Adrenal gland (tissue), 12 donors: ENCODE results near the gene ITGAV. TPM values are rescaled to one million over a fixed set of nuclear protein-coding genes. Genes with fewer than 3 reads are reported as not detected.

Experiments
- DNase-seq, 7 donors: peaks; one replicate each; pipeline ENCODE4 v3.0.0-alpha.2; 2019 to 2020
- H3K27ac ChIP-seq, 5 donors: fragments of 200-600 bp; sonication (generic) in 4 of 5; 1 replicate in 3 of 5; 2 replicates in 2 of 5; pipeline versions ENCODE4 v1.5.1 to v1.8.0; 2016 to 2020; ENCODE audit warnings: mild to moderate bottlenecking in 1 of 5
- H3K27me3 ChIP-seq: fragments of 200-600 bp; 2 replicates; pipeline ENCODE4 v1.8.0; 2021
- H3K36me3 ChIP-seq, 2 donors: fragments of 200-600 bp; replicated peaks in 1 of 2; 1 replicate in 1 of 2; 2 replicates in 1 of 2; pipeline versions ENCODE4 v1.5.1 to v1.8.0; 2018 to 2022
- H3K4me1 ChIP-seq, 2 donors: fragments of 200-600 bp; replicated peaks in 1 of 2; 1 replicate in 1 of 2; 2 replicates in 1 of 2; pipeline versions ENCODE4 v1.5.1 to v1.8.0; 2018 to 2021
- H3K4me3 ChIP-seq, 4 donors: fragments of 200-600 bp; sonication (generic) in 3 of 4; one replicate each; pipeline ENCODE4 v1.5.1; 2016 to 2018
- H3K9me3 ChIP-seq, 3 donors: fragments of 200-600 bp; sonication (generic) in 1 of 3; replicated peaks in 1 of 3; 1 replicate in 2 of 3; 2 replicates in 1 of 3; pipeline versions ENCODE4 v1.5.1 to v1.8.0; 2016 to 2021
- POLR2A ChIP-seq, 2 donors: fragments of 450-650 bp; IDR thresholded peaks; one replicate each; pipeline ENCODE4 v1.6.1; 2017; ENCODE audit warnings: antibody characterized with exemption in 2 of 2, mild to moderate bottlenecking in 2 of 2, moderate library complexity in 1 of 2
- WGBS, 4 donors: extraction: QIAGEN DNeasy Blood & Tissue Kit in 2 of 4; methylation state at CpG; one replicate each; pipeline versions ENCODE4 v1.1.5 to v1.1.7; 2013 to 2017; 5-methylcytosine and 5-hydroxymethylcytosine counted together
- intact Hi-C, 2 donors: fragments of 100-400 bp; cut with DNase I; formaldehyde crosslinking; loops; one replicate each; pipeline versions ENCODE4 v1.14.1 to v1.15.0; 2022 to 2023
- polyA plus RNA-seq, 3 donors: library from polyadenylated mRNA; stranded (reverse); fragments of 200-250 nt in 2 of 3; fragments of 350-450 nt in 1 of 3; fragmentation: Illumina TruSeq in 1 of 3; extraction: RNeasy Lipid Tissue Mini Kit (QIAGEN cat#74804) in 1 of 3; gene quantifications; one replicate each; pipeline ENCODE4 v1.2.3, GENCODE V29; 2013 to 2014
- total RNA-seq, 9 donors: library from RNA; depleted of rRNA in 4 of 9; stranded (reverse); fragments of >200 nt in 4 of 9; fragments of 120-200 nt in 1 of 9; fragmentation: NEBNext Ultra II Directional in 1 of 9; extraction: Animal tissue kit (Norgen Biotek cat#: 25700) in 1 of 9; gene quantifications; one replicate each; pipeline versions ENCODE4 v1.1.0 to v1.2.4, GENCODE V29; 2013 to 2023
- TF ChIP-seq, protein P1 (sequence below), 6 experiments: fragments of 450-650 bp in 4 of 6; fragments of 200-600 bp in 2 of 6; sonication (generic) in 1 of 6; IDR thresholded peaks; 1 replicate in 5 of 6; 2 replicates in 1 of 6; pipeline versions ENCODE4 v1.5.1 to v1.8.0; 2016 to 2021; ENCODE audit warnings: antibody characterized with exemption in 6 of 6, mild to moderate bottlenecking in 2 of 6, moderate library complexity in 1 of 6
- donor health status: healthy with polysubstance abuse.
- donor health status: Bipolar disorder and iron deficiency.
- donor health status: DM: yes; HTN: yes; CAD: no.
- donor health status: DM: no; HTN: no; CAD: no.
- donor health status: DM: no; HTN: no; CAD: no.
- donor health status: DM: yes; HTN: yes; CAD: no.

The ITGAV gene
- total and polyA plus RNA-seq, 12 donors, result 8.9 to 214 (median 112) TPM

GRCh38 chr2:186575856-186576255 is 14.0 kb upstream of the ITGAV start:
- TF ChIP-seq POLR2A (IDR thresholded peaks at IDR 0.05), result no peak
- TF ChIP-seq, protein P1, sequence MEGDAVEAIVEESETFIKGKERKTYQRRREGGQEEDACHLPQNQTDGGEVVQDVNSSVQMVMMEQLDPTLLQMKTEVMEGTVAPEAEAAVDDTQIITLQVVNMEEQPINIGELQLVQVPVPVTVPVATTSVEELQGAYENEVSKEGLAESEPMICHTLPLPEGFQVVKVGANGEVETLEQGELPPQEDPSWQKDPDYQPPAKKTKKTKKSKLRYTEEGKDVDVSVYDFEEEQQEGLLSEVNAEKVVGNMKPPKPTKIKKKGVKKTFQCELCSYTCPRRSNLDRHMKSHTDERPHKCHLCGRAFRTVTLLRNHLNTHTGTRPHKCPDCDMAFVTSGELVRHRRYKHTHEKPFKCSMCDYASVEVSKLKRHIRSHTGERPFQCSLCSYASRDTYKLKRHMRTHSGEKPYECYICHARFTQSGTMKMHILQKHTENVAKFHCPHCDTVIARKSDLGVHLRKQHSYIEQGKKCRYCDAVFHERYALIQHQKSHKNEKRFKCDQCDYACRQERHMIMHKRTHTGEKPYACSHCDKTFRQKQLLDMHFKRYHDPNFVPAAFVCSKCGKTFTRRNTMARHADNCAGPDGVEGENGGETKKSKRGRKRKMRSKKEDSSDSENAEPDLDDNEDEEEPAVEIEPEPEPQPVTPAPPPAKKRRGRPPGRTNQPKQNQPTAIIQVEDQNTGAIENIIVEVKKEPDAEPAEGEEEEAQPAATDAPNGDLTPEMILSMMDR (IDR thresholded peaks at IDR 0.05), result no peak
- no peaks in the 10 kb centered on the region for H3K27me3 ChIP-seq
- intact Hi-C loops, result no loop called here
- no peak overlapping the region for H3K4me3 ChIP-seq
- H3K4me1 ChIP-seq, result peaks cover 16 to 17% of the 10 kb centered on the region in 2 donors
- DNase-seq, result no peak
- no peaks in the 10 kb centered on the region for H3K36me3 ChIP-seq
- 76 to 83% (median 78%) methylated on average over 1 of the region's 1 CpG for WGBS, 4 donors
- no peak overlapping the region for H3K27ac ChIP-seq
- H3K9me3 ChIP-seq, result no peaks in the 10 kb centered on the region

DNA sequence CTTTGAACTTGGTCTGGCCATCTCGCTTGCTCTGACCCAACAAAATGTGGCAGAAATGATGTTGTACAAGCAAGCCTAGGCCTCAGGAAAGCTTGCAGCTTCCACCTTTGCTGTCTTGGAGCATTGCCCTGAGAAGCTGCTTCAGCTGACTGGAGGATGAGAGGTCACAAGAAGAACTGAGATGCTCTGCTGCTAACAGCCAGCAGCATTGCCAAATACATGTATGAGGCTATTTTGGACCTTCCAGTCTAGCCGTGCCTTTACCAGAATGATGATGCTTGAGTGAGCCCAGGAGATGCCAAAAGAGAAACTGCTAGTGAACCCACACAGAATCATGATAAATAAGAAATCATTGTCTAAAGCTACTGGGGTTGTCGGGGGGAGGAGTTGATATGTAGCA is 13.2 kb upstream of the ITGAV start:
- H3K27me3 ChIP-seq, result no peaks in the 10 kb centered on the region
- TF ChIP-seq POLR2A (IDR thresholded peaks at IDR 0.05), result no peak
- TF ChIP-seq, protein P1 (IDR thresholded peaks at IDR 0.05), result no peak
- peaks cover 16 to 17% of the 10 kb centered on the region in 2 donors for H3K4me1 ChIP-seq
- intact Hi-C loops, result no loop called here
- no peaks in the 10 kb centered on the region for H3K36me3 ChIP-seq
- DNase-seq, result peak in 2 of 7 donors; percentile 19 to 21
- no peak overlapping the region for H3K4me3 ChIP-seq
- no peaks in the 10 kb centered on the region for H3K9me3 ChIP-seq
- 66 to 83% (median 75%) methylated on average over 3 of the region's 3 CpGs for WGBS, 4 donors
- H3K27ac ChIP-seq, result no peak overlapping the region

- intact Hi-C loops, result no loop called here
- H3K27me3 ChIP-seq, result no peaks in the 10 kb centered on the region
- DNase-seq, result no peak
- H3K4me1 ChIP-seq, result no peaks in the 10 kb centered on the region
- no peak overlapping the region for H3K27ac ChIP-seq
- no peak overlapping the region for H3K4me3 ChIP-seq
- H3K9me3 ChIP-seq, result no peaks in the 10 kb centered on the region
- no peaks in the 10 kb centered on the region for H3K36me3 ChIP-seq
- TF ChIP-seq, protein P1 (IDR thresholded peaks at IDR 0.05), result no peak
- TF ChIP-seq POLR2A (IDR thresholded peaks at IDR 0.05), result no peak
These were observed 7.2 kb upstream of the ITGAV start for GRCh38 chr2:186582698-186583097.

DNA sequence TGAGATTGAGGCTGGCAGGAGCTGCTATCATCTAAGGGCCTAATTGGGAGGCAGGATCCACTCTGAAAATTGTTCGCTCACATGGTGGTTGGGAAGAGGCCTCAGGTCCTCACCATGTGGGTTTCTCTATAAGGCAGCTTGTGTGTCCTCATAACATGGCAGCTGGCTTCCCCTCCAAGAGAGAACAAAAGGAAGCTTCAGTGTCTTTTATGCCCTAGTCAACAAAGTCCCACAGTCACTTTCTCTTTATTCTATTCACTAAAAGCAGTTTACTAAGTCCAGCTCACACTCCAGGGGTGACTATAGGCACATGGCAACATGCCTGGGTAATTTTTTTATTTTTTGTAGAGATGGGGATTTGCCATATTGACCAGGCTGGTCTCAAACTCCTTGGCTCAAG is 5.8 kb upstream of the ITGAV start:
- no peaks in the 10 kb centered on the region for H3K36me3 ChIP-seq
- H3K27ac ChIP-seq, result no peak overlapping the region
- TF ChIP-seq POLR2A (IDR thresholded peaks at IDR 0.05), result no peak
- H3K4me3 ChIP-seq, result no peak overlapping the region
- WGBS, 4 donors, result 90 to 100% (median 97%) methylated on average over 1 of the region's 1 CpG
- peaks cover 4 to 8% of the 10 kb centered on the region in 2 donors for H3K4me1 ChIP-seq
- DNase-seq, result no peak
- no peaks in the 10 kb centered on the region for H3K27me3 ChIP-seq
- no peaks in the 10 kb centered on the region for H3K9me3 ChIP-seq
- intact Hi-C loops, result no loop called here

- DNase-seq, result no peak
- WGBS, 4 donors, result 96 to 98% (median 96%) methylated on average over 7 to 9 of the region's 9 CpGs
- peak overlapping the region in 1 of 4 donors; percentile 70 for H3K4me3 ChIP-seq
- H3K27ac ChIP-seq, result peak overlapping the region in 3 of 5 donors; percentile 93 to 96 (median 95)
- no peaks in the 10 kb centered on the region for H3K36me3 ChIP-seq
- intact Hi-C loops, result no loop called here
- TF ChIP-seq POLR2A (IDR thresholded peaks at IDR 0.05), result no peak
- TF ChIP-seq, protein P1 (IDR thresholded peaks at IDR 0.05), result no peak
- H3K4me1 ChIP-seq, result peaks cover 19 to 31% of the 10 kb centered on the region in 2 donors
- no peaks in the 10 kb centered on the region for H3K27me3 ChIP-seq
- no peaks in the 10 kb centered on the region for H3K9me3 ChIP-seq
These were observed 1.4 kb upstream of the ITGAV start for GRCh38 chr2:186588421-186588820.
